Gastroesophageal sphincter (tissue), 3 donors: ENCODE measurements around the gene ACOX3.

Experiments used
- POLR2A ChIP-seq, 2 donors: fragments of 450-650 bp; IDR thresholded peaks; one replicate each; pipeline ENCODE4 v1.6.1; 2017; ENCODE audit warnings: antibody characterized with exemption in 2 of 2, mild to moderate bottlenecking in 2 of 2, moderate library complexity in 1 of 2
- TF ChIP-seq, protein P1 (sequence below), 4 experiments: fragments of 200-600 bp in 2 of 4; fragments of 450-650 bp in 2 of 4; sonication (generic) in 1 of 4; IDR thresholded peaks; one replicate each; pipeline ENCODE4 v1.5.1; 2017 to 2019; ENCODE audit warnings: antibody characterized with exemption in 4 of 4, mild to moderate bottlenecking in 2 of 4, moderate library complexity in 2 of 4

DNA sequence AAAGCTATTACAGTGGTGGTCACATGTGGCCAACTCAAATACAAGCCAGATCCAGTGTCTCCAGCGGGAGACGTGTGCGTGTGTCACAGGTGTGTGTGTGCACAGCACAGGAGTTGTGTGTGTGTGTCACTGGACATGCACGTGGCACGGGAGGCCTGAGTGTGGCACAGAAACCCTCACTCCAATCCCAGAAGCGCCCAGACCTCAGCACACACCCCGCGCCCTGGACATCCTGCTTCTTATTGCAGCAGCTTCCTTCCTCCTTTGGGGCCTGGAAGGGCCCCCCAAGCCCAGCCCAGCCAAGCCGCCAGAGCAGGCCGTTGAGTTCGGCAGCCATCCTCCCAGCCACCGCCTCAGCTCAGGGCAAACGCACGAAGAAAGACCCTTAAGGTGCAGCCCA is 37.9 kb downstream of the ACOX3 start:
- TF ChIP-seq, protein P1, sequence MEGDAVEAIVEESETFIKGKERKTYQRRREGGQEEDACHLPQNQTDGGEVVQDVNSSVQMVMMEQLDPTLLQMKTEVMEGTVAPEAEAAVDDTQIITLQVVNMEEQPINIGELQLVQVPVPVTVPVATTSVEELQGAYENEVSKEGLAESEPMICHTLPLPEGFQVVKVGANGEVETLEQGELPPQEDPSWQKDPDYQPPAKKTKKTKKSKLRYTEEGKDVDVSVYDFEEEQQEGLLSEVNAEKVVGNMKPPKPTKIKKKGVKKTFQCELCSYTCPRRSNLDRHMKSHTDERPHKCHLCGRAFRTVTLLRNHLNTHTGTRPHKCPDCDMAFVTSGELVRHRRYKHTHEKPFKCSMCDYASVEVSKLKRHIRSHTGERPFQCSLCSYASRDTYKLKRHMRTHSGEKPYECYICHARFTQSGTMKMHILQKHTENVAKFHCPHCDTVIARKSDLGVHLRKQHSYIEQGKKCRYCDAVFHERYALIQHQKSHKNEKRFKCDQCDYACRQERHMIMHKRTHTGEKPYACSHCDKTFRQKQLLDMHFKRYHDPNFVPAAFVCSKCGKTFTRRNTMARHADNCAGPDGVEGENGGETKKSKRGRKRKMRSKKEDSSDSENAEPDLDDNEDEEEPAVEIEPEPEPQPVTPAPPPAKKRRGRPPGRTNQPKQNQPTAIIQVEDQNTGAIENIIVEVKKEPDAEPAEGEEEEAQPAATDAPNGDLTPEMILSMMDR (IDR thresholded peaks at IDR 0.05) = no peak
- TF ChIP-seq POLR2A (IDR thresholded peaks at IDR 0.05) = no peak
